ENCODE results near the gene ITPRIPL2. TPM values are rescaled to one million over a fixed set of nuclear protein-coding genes. Genes with fewer than 3 reads are reported as not detected.

Gene ITPRIPL2
- total and polyA plus RNA-seq, 2 of the 13 experiments (the other 11 are each of a cell fraction or from before 2014, with no cell fraction given) = 5.9 to 12.6 TPM

DNA sequence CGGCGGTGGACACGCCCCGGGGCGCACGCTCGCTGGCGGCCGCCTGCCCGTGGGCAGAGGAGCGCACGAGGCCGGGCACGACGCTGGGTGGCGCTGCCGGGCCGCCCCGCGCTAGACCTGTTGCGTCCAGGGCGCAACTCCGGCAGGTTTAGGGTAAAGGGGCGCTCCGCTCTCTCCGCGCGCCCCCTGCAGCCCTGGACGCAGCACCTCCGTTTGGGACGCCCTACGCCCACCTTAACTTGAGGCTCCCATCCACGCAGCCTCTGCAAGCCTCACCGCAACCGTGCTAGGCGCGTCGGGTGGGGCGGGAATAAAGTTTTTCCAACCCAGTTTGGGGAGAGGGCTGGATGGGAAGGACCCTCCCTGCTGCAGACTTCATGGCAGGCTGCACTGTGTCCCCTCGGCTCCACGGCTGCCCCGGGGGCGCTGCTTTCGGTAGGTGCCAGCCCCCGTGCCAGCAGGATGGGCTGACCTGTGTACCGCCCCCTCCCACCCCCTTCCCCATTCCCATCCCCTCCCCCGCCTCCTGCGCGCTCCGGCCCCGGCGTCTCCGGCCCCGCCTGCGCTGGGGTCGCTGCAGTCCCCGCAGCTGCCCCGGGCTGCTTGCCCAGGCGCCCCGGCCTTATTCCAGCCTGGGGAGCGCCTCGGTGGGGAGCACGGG lies 54.1 kb downstream of the ITPRIPL2 start, which contains the start of gene SYT17 (continued):
- TF ChIP-seq RFX5 (IDR thresholded peaks at IDR 0.05; ENCODE audit: low read depth, low read length) = peak; percentile 18; the same call in 1 of the 2 replicates
- TF ChIP-seq, protein P1, sequence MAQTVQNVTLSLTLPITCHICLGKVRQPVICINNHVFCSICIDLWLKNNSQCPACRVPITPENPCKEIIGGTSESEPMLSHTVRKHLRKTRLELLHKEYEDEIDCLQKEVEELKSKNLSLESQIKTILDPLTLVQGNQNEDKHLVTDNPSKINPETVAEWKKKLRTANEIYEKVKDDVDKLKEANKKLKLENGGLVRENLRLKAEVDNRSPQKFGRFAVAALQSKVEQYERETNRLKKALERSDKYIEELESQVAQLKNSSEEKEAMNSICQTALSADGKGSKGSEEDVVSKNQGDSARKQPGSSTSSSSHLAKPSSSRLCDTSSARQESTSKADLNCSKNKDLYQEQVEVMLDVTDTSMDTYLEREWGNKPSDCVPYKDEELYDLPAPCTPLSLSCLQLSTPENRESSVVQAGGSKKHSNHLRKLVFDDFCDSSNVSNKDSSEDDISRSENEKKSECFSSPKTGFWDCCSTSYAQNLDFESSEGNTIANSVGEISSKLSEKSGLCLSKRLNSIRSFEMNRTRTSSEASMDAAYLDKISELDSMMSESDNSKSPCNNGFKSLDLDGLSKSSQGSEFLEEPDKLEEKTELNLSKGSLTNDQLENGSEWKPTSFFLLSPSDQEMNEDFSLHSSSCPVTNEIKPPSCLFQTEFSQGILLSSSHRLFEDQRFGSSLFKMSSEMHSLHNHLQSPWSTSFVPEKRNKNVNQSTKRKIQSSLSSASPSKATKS (CRISPR knock-in tag; IDR thresholded peaks at IDR 0.05) = no peak
- TF ChIP-seq ZNF337 (CRISPR knock-in tag; IDR thresholded peaks at IDR 0.05; ENCODE audit: borderline replicate concordance, low read depth) = no peak
- TF ChIP-seq, protein P2, sequence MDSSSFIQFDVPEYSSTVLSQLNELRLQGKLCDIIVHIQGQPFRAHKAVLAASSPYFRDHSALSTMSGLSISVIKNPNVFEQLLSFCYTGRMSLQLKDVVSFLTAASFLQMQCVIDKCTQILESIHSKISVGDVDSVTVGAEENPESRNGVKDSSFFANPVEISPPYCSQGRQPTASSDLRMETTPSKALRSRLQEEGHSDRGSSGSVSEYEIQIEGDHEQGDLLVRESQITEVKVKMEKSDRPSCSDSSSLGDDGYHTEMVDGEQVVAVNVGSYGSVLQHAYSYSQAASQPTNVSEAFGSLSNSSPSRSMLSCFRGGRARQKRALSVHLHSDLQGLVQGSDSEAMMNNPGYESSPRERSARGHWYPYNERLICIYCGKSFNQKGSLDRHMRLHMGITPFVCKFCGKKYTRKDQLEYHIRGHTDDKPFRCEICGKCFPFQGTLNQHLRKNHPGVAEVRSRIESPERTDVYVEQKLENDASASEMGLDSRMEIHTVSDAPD (CRISPR knock-in tag; IDR thresholded peaks at IDR 0.05) = no peak
- TF ChIP-seq, protein P3, sequence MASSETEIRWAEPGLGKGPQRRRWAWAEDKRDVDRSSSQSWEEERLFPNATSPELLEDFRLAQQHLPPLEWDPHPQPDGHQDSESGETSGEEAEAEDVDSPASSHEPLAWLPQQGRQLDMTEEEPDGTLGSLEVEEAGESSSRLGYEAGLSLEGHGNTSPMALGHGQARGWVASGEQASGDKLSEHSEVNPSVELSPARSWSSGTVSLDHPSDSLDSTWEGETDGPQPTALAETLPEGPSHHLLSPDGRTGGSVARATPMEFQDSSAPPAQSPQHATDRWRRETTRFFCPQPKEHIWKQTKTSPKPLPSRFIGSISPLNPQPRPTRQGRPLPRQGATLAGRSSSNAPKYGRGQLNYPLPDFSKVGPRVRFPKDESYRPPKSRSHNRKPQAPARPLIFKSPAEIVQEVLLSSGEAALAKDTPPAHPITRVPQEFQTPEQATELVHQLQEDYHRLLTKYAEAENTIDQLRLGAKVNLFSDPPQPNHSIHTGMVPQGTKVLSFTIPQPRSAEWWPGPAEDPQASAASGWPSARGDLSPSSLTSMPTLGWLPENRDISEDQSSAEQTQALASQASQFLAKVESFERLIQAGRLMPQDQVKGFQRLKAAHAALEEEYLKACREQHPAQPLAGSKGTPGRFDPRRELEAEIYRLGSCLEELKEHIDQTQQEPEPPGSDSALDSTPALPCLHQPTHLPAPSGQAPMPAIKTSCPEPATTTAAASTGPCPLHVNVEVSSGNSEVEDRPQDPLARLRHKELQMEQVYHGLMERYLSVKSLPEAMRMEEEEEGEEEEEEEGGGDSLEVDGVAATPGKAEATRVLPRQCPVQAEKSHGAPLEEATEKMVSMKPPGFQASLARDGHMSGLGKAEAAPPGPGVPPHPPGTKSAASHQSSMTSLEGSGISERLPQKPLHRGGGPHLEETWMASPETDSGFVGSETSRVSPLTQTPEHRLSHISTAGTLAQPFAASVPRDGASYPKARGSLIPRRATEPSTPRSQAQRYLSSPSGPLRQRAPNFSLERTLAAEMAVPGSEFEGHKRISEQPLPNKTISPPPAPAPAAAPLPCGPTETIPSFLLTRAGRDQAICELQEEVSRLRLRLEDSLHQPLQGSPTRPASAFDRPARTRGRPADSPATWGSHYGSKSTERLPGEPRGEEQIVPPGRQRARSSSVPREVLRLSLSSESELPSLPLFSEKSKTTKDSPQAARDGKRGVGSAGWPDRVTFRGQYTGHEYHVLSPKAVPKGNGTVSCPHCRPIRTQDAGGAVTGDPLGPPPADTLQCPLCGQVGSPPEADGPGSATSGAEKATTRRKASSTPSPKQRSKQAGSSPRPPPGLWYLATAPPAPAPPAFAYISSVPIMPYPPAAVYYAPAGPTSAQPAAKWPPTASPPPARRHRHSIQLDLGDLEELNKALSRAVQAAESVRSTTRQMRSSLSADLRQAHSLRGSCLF (CRISPR knock-in tag; IDR thresholded peaks at IDR 0.05; ENCODE audit: borderline replicate concordance) = no peak
- no peak for TF ChIP-seq ZC3H4 (CRISPR knock-in tag; IDR thresholded peaks at IDR 0.05; ENCODE audit: borderline replicate concordance)
- peak; percentile 83 for TF ChIP-seq STAG1 (CRISPR knock-in tag; IDR thresholded peaks at IDR 0.05)
- TF ChIP-seq ZNF773 (CRISPR knock-in tag; IDR thresholded peaks at IDR 0.05; ENCODE audit: borderline replicate concordance) = no peak
- no peak for TF ChIP-seq ARNT (IDR thresholded peaks at IDR 0.05)
- no peak for TF ChIP-seq NR2F1 (CRISPR knock-in tag; IDR thresholded peaks at IDR 0.05)
- TF ChIP-seq ZNF816 (CRISPR knock-in tag; IDR thresholded peaks at IDR 0.05; ENCODE audit: borderline replicate concordance) = no peak
- no peak for TF ChIP-seq ZNF713 (CRISPR knock-in tag; IDR thresholded peaks at IDR 0.05)
- TF ChIP-seq FOXP1 (IDR thresholded peaks at IDR 0.05) = no peak
- no peak for TF ChIP-seq FOXP1 (CRISPR knock-in tag; IDR thresholded peaks at IDR 0.05)
- TF ChIP-seq, protein P4, sequence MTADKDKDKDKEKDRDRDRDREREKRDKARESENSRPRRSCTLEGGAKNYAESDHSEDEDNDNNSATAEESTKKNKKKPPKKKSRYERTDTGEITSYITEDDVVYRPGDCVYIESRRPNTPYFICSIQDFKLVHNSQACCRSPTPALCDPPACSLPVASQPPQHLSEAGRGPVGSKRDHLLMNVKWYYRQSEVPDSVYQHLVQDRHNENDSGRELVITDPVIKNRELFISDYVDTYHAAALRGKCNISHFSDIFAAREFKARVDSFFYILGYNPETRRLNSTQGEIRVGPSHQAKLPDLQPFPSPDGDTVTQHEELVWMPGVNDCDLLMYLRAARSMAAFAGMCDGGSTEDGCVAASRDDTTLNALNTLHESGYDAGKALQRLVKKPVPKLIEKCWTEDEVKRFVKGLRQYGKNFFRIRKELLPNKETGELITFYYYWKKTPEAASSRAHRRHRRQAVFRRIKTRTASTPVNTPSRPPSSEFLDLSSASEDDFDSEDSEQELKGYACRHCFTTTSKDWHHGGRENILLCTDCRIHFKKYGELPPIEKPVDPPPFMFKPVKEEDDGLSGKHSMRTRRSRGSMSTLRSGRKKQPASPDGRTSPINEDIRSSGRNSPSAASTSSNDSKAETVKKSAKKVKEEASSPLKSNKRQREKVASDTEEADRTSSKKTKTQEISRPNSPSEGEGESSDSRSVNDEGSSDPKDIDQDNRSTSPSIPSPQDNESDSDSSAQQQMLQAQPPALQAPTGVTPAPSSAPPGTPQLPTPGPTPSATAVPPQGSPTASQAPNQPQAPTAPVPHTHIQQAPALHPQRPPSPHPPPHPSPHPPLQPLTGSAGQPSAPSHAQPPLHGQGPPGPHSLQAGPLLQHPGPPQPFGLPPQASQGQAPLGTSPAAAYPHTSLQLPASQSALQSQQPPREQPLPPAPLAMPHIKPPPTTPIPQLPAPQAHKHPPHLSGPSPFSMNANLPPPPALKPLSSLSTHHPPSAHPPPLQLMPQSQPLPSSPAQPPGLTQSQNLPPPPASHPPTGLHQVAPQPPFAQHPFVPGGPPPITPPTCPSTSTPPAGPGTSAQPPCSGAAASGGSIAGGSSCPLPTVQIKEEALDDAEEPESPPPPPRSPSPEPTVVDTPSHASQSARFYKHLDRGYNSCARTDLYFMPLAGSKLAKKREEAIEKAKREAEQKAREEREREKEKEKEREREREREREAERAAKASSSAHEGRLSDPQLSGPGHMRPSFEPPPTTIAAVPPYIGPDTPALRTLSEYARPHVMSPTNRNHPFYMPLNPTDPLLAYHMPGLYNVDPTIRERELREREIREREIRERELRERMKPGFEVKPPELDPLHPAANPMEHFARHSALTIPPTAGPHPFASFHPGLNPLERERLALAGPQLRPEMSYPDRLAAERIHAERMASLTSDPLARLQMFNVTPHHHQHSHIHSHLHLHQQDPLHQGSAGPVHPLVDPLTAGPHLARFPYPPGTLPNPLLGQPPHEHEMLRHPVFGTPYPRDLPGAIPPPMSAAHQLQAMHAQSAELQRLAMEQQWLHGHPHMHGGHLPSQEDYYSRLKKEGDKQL (CRISPR knock-in tag; IDR thresholded peaks at IDR 0.05; ENCODE audit: low read depth) = no peak

All from HepG2 (cell line).